Activated CD8-positive, alpha-beta T cell treated with anti-CD3 and anti-CD28 coated beads for 36 hours (primary cell): ENCODE results near the gene ANGPTL1. TPM values are rescaled to one million over a fixed set of nuclear protein-coding genes. Genes with fewer than 3 reads are reported as not detected.

Source experiments
- ATAC-seq: fragments of 200-7000 bp; cut with Tn5 transposase; one replicate; pipeline ENCODE4 v1.10.0; 2021; ENCODE audit warnings: mild to moderate bottlenecking, moderate library complexity
- CTCF ChIA-PET: fragments of 350-600 bp; sonication (Branson Sonifier 250); formaldehyde crosslinking; loops from one replicate; lab custom pipeline; 2021; ENCODE audit warnings: antibody characterized with exemption; lab: Charles Lee
- POLR2A ChIA-PET: fragments of 350-600 bp; sonication (Branson Sonifier 250); formaldehyde crosslinking; loops from one replicate; lab custom pipeline; 2021; ENCODE audit warnings: antibody characterized with exemption; lab: Charles Lee
- DNase-seq: peaks from one replicate; pipeline ENCODE4 v3.0.0-alpha.2; 2020
- H3K27ac Mint-ChIP-seq: one replicate; pipeline ENCODE4 v1.8.0; 2021; ENCODE audit warnings: mild to moderate bottlenecking, mixed read lengths
- H3K27me3 Mint-ChIP-seq: one replicate; pipeline ENCODE4 v1.8.0; 2021; ENCODE audit warnings: mixed read lengths
- H3K36me3 Mint-ChIP-seq: one replicate; pipeline ENCODE4 v1.8.0; 2021; ENCODE audit warnings: low read depth, mixed read lengths
- H3K4me1 Mint-ChIP-seq: one replicate; pipeline ENCODE4 v1.8.0; 2021; ENCODE audit warnings: low read depth, mixed read lengths
- H3K4me3 Mint-ChIP-seq: one replicate; pipeline ENCODE4 v1.8.0; 2021; ENCODE audit warnings: mild to moderate bottlenecking, moderate library complexity, mixed read lengths
- H3K9me3 Mint-ChIP-seq: one replicate; pipeline ENCODE4 v1.8.0; 2021; ENCODE audit warnings: mixed read lengths
- intact Hi-C: fragments of 100-400 bp; cut with micrococcal nuclease; formaldehyde crosslinking; loops from one replicate; pipeline ENCODE4 v1.10.0; 2022
- total RNA-seq, 2 experiments: library from RNA; stranded (reverse); gene quantifications; one replicate each; pipeline ENCODE4 v1.2.3, GENCODE V29; 2021
- TF ChIP-seq, protein P1 (sequence below): fragments of 200-600 bp; IDR thresholded peaks from one replicate; pipeline ENCODE4 v1.8.0; 2022; ENCODE audit warnings: antibody characterized with exemption, mild to moderate bottlenecking

Gene ANGPTL1
- total RNA-seq, 2 experiments from 2014 or later, result not detected

DNA sequence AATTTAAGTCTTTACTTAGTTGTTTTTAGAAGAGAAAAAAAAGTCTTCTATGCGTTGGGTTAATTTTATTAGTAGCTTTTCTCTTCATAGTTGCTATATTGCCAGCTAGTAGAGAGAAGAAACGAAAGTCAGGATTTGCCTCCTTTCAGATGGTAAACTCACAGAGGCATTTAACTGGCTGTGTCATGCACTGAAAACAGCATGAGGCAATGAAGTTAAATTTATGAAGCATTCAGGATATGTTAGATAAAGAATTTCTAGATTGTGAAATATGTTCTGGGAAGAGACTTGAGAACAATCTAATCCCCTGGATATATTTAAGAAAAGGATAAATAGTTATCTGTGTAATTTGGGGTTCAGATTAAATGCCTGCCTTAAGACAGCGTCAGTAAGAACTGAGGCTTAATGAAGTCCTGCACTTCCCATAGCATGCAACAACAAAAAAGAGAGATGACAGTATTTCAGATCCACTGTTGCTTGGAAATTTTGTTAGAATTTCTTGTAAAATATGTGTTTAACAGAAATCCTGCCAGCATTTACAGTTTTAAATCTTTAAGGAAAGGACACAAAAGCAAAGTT is 1.7 kb downstream of the ANGPTL1 start:
- H3K36me3 Mint-ChIP-seq, result no peaks in the 10 kb centered on the region
- ChIA-PET CTCF (interaction anchor here (1.2 kb wide), 1 partner anchor 134 kb away, joined by 5 read pairs; no protein-coding TSS in a partner anchor), POLR2A (no interaction called here)
- intact Hi-C loops, result no loop called here
- no peak for DNase-seq
- no peak overlapping the region for H3K4me3 Mint-ChIP-seq
- no peaks in the 10 kb centered on the region for H3K27me3 Mint-ChIP-seq
- no peak for ATAC-seq
- H3K27ac Mint-ChIP-seq, result no peak overlapping the region
- TF ChIP-seq, protein P1, sequence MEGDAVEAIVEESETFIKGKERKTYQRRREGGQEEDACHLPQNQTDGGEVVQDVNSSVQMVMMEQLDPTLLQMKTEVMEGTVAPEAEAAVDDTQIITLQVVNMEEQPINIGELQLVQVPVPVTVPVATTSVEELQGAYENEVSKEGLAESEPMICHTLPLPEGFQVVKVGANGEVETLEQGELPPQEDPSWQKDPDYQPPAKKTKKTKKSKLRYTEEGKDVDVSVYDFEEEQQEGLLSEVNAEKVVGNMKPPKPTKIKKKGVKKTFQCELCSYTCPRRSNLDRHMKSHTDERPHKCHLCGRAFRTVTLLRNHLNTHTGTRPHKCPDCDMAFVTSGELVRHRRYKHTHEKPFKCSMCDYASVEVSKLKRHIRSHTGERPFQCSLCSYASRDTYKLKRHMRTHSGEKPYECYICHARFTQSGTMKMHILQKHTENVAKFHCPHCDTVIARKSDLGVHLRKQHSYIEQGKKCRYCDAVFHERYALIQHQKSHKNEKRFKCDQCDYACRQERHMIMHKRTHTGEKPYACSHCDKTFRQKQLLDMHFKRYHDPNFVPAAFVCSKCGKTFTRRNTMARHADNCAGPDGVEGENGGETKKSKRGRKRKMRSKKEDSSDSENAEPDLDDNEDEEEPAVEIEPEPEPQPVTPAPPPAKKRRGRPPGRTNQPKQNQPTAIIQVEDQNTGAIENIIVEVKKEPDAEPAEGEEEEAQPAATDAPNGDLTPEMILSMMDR, result no peak
- peaks cover 4% of the 10 kb centered on the region for H3K4me1 Mint-ChIP-seq
- no peaks in the 10 kb centered on the region for H3K9me3 Mint-ChIP-seq

DNA sequence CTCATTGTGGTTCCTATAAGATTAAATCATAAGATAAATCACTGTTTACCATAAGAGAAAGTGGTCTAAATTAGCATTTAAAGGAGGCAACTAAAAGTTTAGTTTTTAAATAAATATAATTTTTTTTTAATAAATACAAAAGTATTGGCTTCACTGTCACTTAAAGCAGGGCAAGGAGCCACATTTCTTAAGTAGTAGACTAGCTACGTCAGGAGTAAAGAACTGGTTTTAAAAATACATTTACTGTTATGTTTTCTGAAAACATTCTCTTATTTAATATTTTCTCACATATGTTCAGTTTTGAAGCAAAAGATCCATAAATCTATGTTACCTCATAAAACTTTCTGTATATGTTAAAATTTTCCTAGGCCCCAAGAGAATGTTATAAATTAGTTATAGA is 2.2 kb downstream of the ANGPTL1 start:
- H3K4me1 Mint-ChIP-seq, result peaks cover 4% of the 10 kb centered on the region
- TF ChIP-seq, protein P1, result no peak
- POLR2A ChIA-PET, result no interaction called here
- CTCF ChIA-PET, result no interaction called here
- no peak for ATAC-seq
- no peaks in the 10 kb centered on the region for H3K36me3 Mint-ChIP-seq
- no peak overlapping the region for H3K4me3 Mint-ChIP-seq
- no peaks in the 10 kb centered on the region for H3K9me3 Mint-ChIP-seq
- no peak for DNase-seq
- no peaks in the 10 kb centered on the region for H3K27me3 Mint-ChIP-seq
- no peak overlapping the region for H3K27ac Mint-ChIP-seq
- intact Hi-C loops, result no loop called here

DNA sequence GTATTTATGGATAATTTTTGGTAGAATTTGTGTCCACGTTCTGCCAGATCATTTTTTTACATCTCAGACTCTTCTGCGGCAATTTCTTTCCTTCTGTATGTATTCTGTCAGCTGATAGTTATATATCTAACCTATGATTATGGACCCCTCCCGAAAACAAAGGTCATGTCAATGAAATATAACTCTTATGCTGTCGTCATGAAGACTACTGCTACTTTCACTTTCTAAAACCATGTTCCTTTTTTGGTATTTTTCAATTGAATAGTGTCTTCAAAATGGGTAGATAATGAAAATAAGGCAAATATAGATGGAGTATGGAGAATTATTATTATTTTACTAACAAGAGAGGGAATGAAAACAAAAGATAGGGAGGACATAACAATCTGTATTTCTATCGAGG is 3.2 kb downstream of the ANGPTL1 start:
- DNase-seq (no peak), ATAC-seq (no peak)
- Mint-ChIP-seq H3K36me3 (no peaks in the 10 kb centered on the region), H3K4me1 (peaks cover 2% of the 10 kb centered on the region), H3K4me3 (no peak overlapping the region), H3K27ac (no peak overlapping the region), H3K9me3 (no peaks in the 10 kb centered on the region), H3K27me3 (no peaks in the 10 kb centered on the region)
- intact Hi-C loops, result no loop called here
- ChIA-PET POLR2A (no interaction called here), CTCF (interaction anchor here (1.1 to 1.3 kb wide), 2 partner anchors 18 to 159 kb away, joined by 3 read pairs; no protein-coding TSS in a partner anchor)
- TF ChIP-seq, protein P1, result no peak

DNA sequence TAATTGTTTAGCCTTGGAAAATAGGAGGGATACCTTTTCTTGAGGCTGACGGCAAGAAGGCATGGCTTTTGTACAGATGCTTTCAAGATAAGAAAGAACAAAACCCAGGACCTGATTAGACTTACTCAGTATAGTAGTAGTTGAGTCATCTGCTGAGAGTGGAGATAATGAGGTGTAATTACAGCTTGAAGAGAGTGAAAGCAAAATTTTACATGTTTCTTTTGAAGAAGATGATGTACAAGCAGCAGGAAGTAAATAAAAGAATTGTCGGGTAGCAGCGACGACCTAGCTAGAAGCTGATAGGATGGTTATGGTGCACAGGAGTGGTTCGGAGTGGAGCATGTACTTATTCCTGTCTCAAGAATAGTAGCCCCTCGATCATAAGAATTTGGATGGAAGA is 6.6 kb downstream of the ANGPTL1 start:
- intact Hi-C loops, result no loop called here
- Mint-ChIP-seq H3K36me3 (no peaks in the 10 kb centered on the region), H3K4me1 (no peaks in the 10 kb centered on the region), H3K9me3 (no peaks in the 10 kb centered on the region), H3K4me3 (no peak overlapping the region), H3K27ac (no peak overlapping the region), H3K27me3 (no peaks in the 10 kb centered on the region)
- ChIA-PET CTCF (no interaction called here), POLR2A (interaction anchor here (0.8 kb wide), 1 partner anchor 74 kb away, joined by 3 read pairs; no protein-coding TSS in a partner anchor)
- ATAC-seq (peak; percentile 27), DNase-seq (no peak)
- TF ChIP-seq, protein P1, result no peak

GRCh38 chr1:178862864-178863263 is 8.0 kb downstream of the ANGPTL1 start:
- no peak overlapping the region for H3K4me3 Mint-ChIP-seq
- ChIA-PET POLR2A (no interaction called here), CTCF (interaction anchor here (0.7 to 1.3 kb wide), 2 partner anchors 43 to 140 kb away, joined by 3 read pairs; no protein-coding TSS in a partner anchor)
- no peaks in the 10 kb centered on the region for H3K4me1 Mint-ChIP-seq
- no peak overlapping the region for H3K27ac Mint-ChIP-seq
- TF ChIP-seq, protein P1, result no peak
- intact Hi-C loops, result no loop called here
- DNase-seq (no peak), ATAC-seq (no peak)
- no peaks in the 10 kb centered on the region for H3K36me3 Mint-ChIP-seq
- H3K27me3 Mint-ChIP-seq, result no peaks in the 10 kb centered on the region
- H3K9me3 Mint-ChIP-seq, result no peaks in the 10 kb centered on the region
